Prostate gland (tissue), 2 donors: ENCODE data around the gene RBM14.

ENCODE experiments used
- CTCF ChIP-seq, 4 experiments: fragments of 200-600 bp in 2 of 4; fragments of 450-650 bp in 2 of 4; sonication (generic) in 2 of 4; IDR thresholded peaks; 1 replicate in 3 of 4; 2 replicates in 1 of 4; pipeline ENCODE4 v1.5.1; 2016 to 2019; ENCODE audit warnings: antibody characterized with exemption in 4 of 4, mild to moderate bottlenecking in 2 of 4, moderate library complexity in 2 of 4
- POLR2A ChIP-seq: fragments of 450-650 bp; IDR thresholded peaks from one replicate; pipeline ENCODE4 v1.6.1; 2016; ENCODE audit warnings: antibody characterized with exemption, mild to moderate bottlenecking
- POLR2AphosphoS5 ChIP-seq: sonication (generic); formaldehyde crosslinking; IDR thresholded peaks from one replicate; pipeline ENCODE4 v1.6.1; 2017; ENCODE audit warnings: antibody characterized with exemption

- TF ChIP-seq POLR2A (no peak), CTCF (IDR thresholded peaks at IDR 0.05) (peak; percentile 62 to 94 (median 83)), POLR2AphosphoS5 (peak; percentile 48)
These were observed 37.3 kb upstream of the RBM14 start for GRCh38 chr11:66579017-66579606.
